ENCODE data around the gene ASTN1. TPM values are rescaled to one million over a fixed set of nuclear protein-coding genes. Genes with fewer than 3 reads are reported as not detected.

Gene ASTN1
- total RNA-seq, 4 donors from 2014 or later: 1.2 to 2.2 (median 1.6) TPM

DNA sequence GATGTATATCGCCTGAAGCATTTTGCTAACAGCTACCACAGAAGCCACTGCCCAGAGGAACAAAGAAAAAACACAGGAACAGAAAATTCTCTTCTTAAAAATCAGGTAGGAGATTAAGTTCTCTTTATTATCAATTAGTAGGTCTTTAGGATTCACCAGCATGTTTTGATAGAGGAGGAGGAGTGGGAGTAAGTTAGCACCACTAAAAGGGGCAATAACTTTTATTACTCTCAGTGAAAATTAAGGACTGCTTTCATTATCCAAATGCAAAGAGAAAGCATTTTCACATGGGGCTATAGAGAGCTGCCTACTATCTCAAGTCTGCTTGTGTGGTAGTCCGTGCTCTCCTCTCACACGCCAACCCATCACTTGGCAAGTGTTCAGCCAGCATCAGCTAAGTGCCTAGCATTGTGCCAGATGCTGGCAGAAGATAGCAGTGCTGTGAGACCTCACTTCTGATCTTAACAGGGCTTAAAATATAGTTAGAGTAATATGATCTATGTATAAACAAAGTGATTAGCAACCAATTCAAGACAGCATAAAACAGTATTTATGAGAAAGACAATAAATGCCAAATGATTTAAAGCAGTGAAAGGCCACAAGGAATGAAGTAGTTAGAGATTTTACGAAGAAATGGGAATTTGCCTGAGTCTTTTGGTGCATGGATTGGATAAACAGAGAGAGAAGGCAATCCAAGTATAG lies 39.8 kb downstream of the ASTN1 start:
- Histone ChIP-seq H3K4me1 (no peaks in the 10 kb centered on the region), H3K27me3 (no peaks in the 10 kb centered on the region), H3K9me3 (no peaks in the 10 kb centered on the region), H3K36me3 (no peaks in the 10 kb centered on the region), H3K4me3 (no peak overlapping the region), H3K27ac (replicated peaks in 1 of 4) (no peak overlapping the region)
- intact Hi-C loops (cut with DNase I): no loop called here
- WGBS: 85% methylated on average over 4 of the region's 4 CpGs
- TF ChIP-seq POLR2AphosphoS5 (IDR thresholded peaks at IDR 0.05) (no peak), EP300 (IDR thresholded peaks at IDR 0.05) (no peak), POLR2A (IDR thresholded peaks at IDR 0.05; ENCODE audit: low read depth) (no peak)
- TF ChIP-seq, protein P1, sequence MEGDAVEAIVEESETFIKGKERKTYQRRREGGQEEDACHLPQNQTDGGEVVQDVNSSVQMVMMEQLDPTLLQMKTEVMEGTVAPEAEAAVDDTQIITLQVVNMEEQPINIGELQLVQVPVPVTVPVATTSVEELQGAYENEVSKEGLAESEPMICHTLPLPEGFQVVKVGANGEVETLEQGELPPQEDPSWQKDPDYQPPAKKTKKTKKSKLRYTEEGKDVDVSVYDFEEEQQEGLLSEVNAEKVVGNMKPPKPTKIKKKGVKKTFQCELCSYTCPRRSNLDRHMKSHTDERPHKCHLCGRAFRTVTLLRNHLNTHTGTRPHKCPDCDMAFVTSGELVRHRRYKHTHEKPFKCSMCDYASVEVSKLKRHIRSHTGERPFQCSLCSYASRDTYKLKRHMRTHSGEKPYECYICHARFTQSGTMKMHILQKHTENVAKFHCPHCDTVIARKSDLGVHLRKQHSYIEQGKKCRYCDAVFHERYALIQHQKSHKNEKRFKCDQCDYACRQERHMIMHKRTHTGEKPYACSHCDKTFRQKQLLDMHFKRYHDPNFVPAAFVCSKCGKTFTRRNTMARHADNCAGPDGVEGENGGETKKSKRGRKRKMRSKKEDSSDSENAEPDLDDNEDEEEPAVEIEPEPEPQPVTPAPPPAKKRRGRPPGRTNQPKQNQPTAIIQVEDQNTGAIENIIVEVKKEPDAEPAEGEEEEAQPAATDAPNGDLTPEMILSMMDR (IDR thresholded peaks at IDR 0.05): no peak
- peak; percentile 50 for DNase-seq (ENCODE audit: extremely low spot score)

DNA sequence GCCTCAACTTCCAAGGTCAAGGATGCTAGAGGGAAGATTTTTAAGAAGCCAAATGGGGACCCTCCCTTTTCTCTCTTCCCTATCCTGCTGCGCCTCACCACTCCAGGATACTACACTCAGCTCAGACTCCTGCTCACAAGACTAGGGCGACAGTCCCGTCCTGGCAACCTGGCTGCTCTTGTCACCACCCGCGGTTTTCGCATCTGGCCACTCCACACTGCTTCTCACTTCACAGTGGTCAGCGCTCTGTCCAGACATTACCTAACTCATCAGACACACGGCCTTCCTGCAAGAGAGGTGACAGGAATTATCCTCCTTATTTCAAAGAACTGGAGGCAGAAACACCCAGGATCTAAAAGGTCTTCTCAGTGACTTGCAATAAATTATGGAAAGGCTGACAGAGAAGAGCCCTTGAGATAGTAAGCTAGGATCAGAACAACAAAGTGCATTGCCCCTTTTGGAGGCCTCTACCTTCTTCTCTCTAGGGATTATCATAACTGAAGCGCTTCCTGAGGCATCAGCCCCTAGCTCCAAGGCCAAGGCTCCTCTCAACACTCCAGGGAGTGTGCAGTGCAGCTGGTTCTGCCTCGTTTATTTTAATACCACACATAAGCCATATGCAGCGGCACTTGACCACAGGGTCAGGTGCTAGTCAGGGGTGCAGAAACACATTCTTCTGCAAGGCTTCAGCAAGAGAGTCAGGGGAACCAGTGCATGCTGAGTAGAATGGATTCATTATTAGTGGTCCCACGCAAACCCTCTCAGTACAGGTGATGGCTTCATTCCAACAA lies 41.9 kb downstream of the ASTN1 start:
- peak; percentile 82 for DNase-seq (ENCODE audit: extremely low spot score)
- WGBS: 92% methylated on average over 12 of the region's 12 CpGs
- H3K36me3 ChIP-seq: no peaks in the 10 kb centered on the region

DNA sequence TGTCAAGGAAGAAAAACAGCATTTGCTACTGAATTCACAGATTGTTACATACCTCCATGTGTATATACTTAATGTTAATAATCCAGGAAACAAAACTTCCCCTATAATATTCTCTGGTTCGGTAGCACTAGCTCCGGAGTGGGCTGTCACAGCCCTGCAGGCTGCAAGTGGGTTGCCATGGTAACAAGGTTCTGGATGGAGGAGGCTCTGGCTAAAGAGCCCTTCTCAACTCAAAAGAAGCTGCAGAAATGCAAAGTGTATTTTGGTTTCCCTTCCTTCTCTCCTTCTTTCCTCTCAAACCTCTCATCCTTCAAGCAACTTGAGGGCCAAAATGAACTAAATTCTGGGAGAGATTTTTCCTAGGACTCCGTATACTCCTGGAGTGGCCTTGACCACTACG lies 45.2 kb downstream of the ASTN1 start:
- H3K4me3 ChIP-seq: no peak overlapping the region
- H3K27me3 ChIP-seq: peaks cover 0 to 4% (median 0%) of the 10 kb centered on the region in 4 donors
- DNase-seq (ENCODE audit: extremely low spot score): peak; percentile 53
- TF ChIP-seq EP300 (IDR thresholded peaks at IDR 0.05) (no peak), POLR2AphosphoS5 (IDR thresholded peaks at IDR 0.05) (no peak), POLR2A (IDR thresholded peaks at IDR 0.05; ENCODE audit: low read depth) (no peak)
- TF ChIP-seq, protein P1 (IDR thresholded peaks at IDR 0.05): no peak
- intact Hi-C loops (cut with DNase I): no loop called here
- no peaks in the 10 kb centered on the region for H3K4me1 ChIP-seq
- no peak overlapping the region for H3K27ac ChIP-seq (replicated peaks in 1 of 4)
- H3K9me3 ChIP-seq: no peaks in the 10 kb centered on the region
- WGBS: 74% methylated on average over 4 of the region's 4 CpGs
- H3K36me3 ChIP-seq: no peaks in the 10 kb centered on the region

More for the DNA sequence above, 41.9 kb downstream of the ASTN1 start:
- Histone ChIP-seq H3K9me3 (no peaks in the 10 kb centered on the region), H3K4me1 (no peaks in the 10 kb centered on the region), H3K27me3 (no peaks in the 10 kb centered on the region), H3K4me3 (no peak overlapping the region), H3K27ac (replicated peaks in 1 of 4) (no peak overlapping the region)
- TF ChIP-seq POLR2A (IDR thresholded peaks at IDR 0.05; ENCODE audit: low read depth) (no peak), POLR2AphosphoS5 (IDR thresholded peaks at IDR 0.05) (no peak), EP300 (IDR thresholded peaks at IDR 0.05) (no peak)
- TF ChIP-seq, protein P1 (IDR thresholded peaks at IDR 0.05): no peak
- intact Hi-C loops (cut with DNase I): no loop called here

DNA sequence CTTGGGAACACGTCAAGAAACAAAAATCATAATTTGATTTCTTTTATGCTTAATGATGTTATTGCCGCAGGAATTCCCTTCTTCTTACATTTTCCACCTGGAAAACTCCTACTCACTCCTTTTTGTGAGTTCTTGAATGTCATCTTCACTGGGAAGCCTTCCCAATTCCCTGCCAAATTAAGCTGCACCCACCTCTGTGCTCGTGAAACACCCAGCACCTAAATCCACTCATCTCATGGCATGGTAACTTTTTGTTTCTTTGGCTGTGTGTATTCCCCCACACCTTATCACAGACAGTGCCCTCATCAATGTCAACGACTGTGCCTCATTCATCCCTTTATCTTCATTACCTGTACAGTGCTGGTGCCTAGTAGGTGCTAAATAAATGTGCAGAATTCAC lies 45.6 kb downstream of the ASTN1 start:
- intact Hi-C loops (cut with DNase I): no loop called here
- WGBS: 83% methylated on average over 4 of the region's 4 CpGs
- H3K27ac ChIP-seq (replicated peaks in 1 of 4): no peak overlapping the region
- no peaks in the 10 kb centered on the region for H3K36me3 ChIP-seq
- H3K4me3 ChIP-seq: no peak overlapping the region
- no peaks in the 10 kb centered on the region for H3K9me3 ChIP-seq
- no peaks in the 10 kb centered on the region for H3K4me1 ChIP-seq
- peaks cover 0 to 4% (median 0%) of the 10 kb centered on the region in 4 donors for H3K27me3 ChIP-seq
- TF ChIP-seq POLR2AphosphoS5 (IDR thresholded peaks at IDR 0.05): no peak
- TF ChIP-seq EP300 (IDR thresholded peaks at IDR 0.05): no peak
- no peak for TF ChIP-seq POLR2A (IDR thresholded peaks at IDR 0.05; ENCODE audit: low read depth)
- TF ChIP-seq, protein P1 (IDR thresholded peaks at IDR 0.05): no peak
- peak; percentile 26 for DNase-seq (ENCODE audit: extremely low spot score)
